ENCODE results near the gene GPR176.

DNA sequence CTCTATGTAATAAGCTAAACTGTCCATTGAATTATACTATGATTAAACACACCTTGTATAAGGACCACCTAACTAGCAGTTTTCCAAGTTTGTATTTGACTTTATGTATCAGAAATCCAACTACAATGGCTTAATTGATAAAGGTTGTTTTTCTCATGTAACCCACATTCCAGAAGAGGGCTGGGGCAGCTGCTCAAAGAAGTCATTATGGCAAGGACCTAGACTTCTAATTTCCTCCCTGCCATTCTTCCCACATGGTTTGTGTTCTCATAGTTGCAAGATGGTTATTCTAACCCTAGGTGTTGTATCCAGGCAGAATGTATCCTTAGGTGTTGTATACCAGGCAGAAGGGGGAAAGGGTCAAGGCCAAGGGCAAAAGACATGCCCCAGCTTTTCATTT is 35.7 kb downstream of the GPR176 start:
- TF ChIP-seq CTCF (IDR thresholded peaks at IDR 0.05; ENCODE audit: poor library complexity) (no peak), EZH2 (IDR thresholded peaks at IDR 0.05; ENCODE audit: borderline replicate concordance) (no peak)
